ENCODE data around the gene ZC2HC1C.
A peak's percentile ranks its signal among the peaks of the same experiment; 100 is the strongest.

ZC2HC1C gene

GRCh38 chr14:75042035-75042434, 27.4 kb upstream of the ZC2HC1C start:
- Histone ChIP-seq H3K27me3 (replicated peaks; ENCODE audit: control insufficient read depth, insufficient read depth, low read length, poor library complexity, severe bottlenecking) (no peaks in the 10 kb centered on the region), H3K27ac (ENCODE audit: insufficient read depth, low read length, poor library complexity, severe bottlenecking) (no peak overlapping the region), H3K4me3 (ENCODE audit: insufficient read depth, low read depth, low read length, poor library complexity, severe bottlenecking) (no peak overlapping the region), H3K9me3 (ENCODE audit: control insufficient read depth, low read length) (no peaks in the 10 kb centered on the region), H3K4me1 (ENCODE audit: control insufficient read depth, insufficient read depth, low read length, poor library complexity, severe bottlenecking) (no peaks in the 10 kb centered on the region), H3K36me3 (ENCODE audit: control insufficient read depth, insufficient read depth, low read length) (peaks cover 9% of the 10 kb centered on the region)
- DNase-seq = no peak

GRCh38 chr14:75044322-75044721, 25.1 kb upstream of the ZC2HC1C start:
- Histone ChIP-seq H3K9me3 (ENCODE audit: control insufficient read depth, low read length) (no peaks in the 10 kb centered on the region), H3K4me3 (ENCODE audit: insufficient read depth, low read depth, low read length, poor library complexity, severe bottlenecking) (no peak overlapping the region), H3K27me3 (replicated peaks; ENCODE audit: control insufficient read depth, insufficient read depth, low read length, poor library complexity, severe bottlenecking) (no peaks in the 10 kb centered on the region), H3K36me3 (ENCODE audit: control insufficient read depth, insufficient read depth, low read length) (peaks cover 4% of the 10 kb centered on the region), H3K4me1 (ENCODE audit: control insufficient read depth, insufficient read depth, low read length, poor library complexity, severe bottlenecking) (no peaks in the 10 kb centered on the region), H3K27ac (ENCODE audit: insufficient read depth, low read length, poor library complexity, severe bottlenecking) (no peak overlapping the region)
- DNase-seq = no peak

- Histone ChIP-seq H3K4me1 (ENCODE audit: control insufficient read depth, insufficient read depth, low read length, poor library complexity, severe bottlenecking) (no peaks in the 10 kb centered on the region), H3K27ac (ENCODE audit: insufficient read depth, low read length, poor library complexity, severe bottlenecking) (no peak overlapping the region), H3K4me3 (ENCODE audit: insufficient read depth, low read depth, low read length, poor library complexity, severe bottlenecking) (no peak overlapping the region), H3K27me3 (replicated peaks; ENCODE audit: control insufficient read depth, insufficient read depth, low read length, poor library complexity, severe bottlenecking) (no peaks in the 10 kb centered on the region), H3K36me3 (ENCODE audit: control insufficient read depth, insufficient read depth, low read length) (peaks cover 4% of the 10 kb centered on the region), H3K9me3 (ENCODE audit: control insufficient read depth, low read length) (no peaks in the 10 kb centered on the region)
- no peak for DNase-seq
Measured at GRCh38 chr14:75044752-75045151, 24.7 kb upstream of the ZC2HC1C start.

GRCh38 chr14:75046275-75046674, 23.2 kb upstream of the ZC2HC1C start:
- Histone ChIP-seq H3K36me3 (ENCODE audit: control insufficient read depth, insufficient read depth, low read length) (peaks cover 3% of the 10 kb centered on the region), H3K4me1 (ENCODE audit: control insufficient read depth, insufficient read depth, low read length, poor library complexity, severe bottlenecking) (peaks cover 9% of the 10 kb centered on the region), H3K9me3 (ENCODE audit: control insufficient read depth, low read length) (no peaks in the 10 kb centered on the region), H3K27ac (ENCODE audit: insufficient read depth, low read length, poor library complexity, severe bottlenecking) (no peak overlapping the region), H3K4me3 (ENCODE audit: insufficient read depth, low read depth, low read length, poor library complexity, severe bottlenecking) (no peak overlapping the region), H3K27me3 (replicated peaks; ENCODE audit: control insufficient read depth, insufficient read depth, low read length, poor library complexity, severe bottlenecking) (no peaks in the 10 kb centered on the region)
- DNase-seq = no peak

- no peak for DNase-seq
- peaks cover 9% of the 10 kb centered on the region for H3K4me1 ChIP-seq (ENCODE audit: control insufficient read depth, insufficient read depth, low read length, poor library complexity, severe bottlenecking)
- H3K36me3 ChIP-seq (ENCODE audit: control insufficient read depth, insufficient read depth, low read length) = no peaks in the 10 kb centered on the region
- no peak overlapping the region for H3K27ac ChIP-seq (ENCODE audit: insufficient read depth, low read length, poor library complexity, severe bottlenecking)
- no peaks in the 10 kb centered on the region for H3K27me3 ChIP-seq (replicated peaks; ENCODE audit: control insufficient read depth, insufficient read depth, low read length, poor library complexity, severe bottlenecking)
- H3K4me3 ChIP-seq (ENCODE audit: insufficient read depth, low read depth, low read length, poor library complexity, severe bottlenecking) = no peak overlapping the region
- H3K9me3 ChIP-seq (ENCODE audit: control insufficient read depth, low read length) = no peaks in the 10 kb centered on the region
Measured at GRCh38 chr14:75046899-75047298, 22.5 kb upstream of the ZC2HC1C start.

- Histone ChIP-seq H3K27ac (ENCODE audit: insufficient read depth, low read length, poor library complexity, severe bottlenecking) (no peak overlapping the region), H3K4me3 (ENCODE audit: insufficient read depth, low read depth, low read length, poor library complexity, severe bottlenecking) (no peak overlapping the region), H3K4me1 (ENCODE audit: control insufficient read depth, insufficient read depth, low read length, poor library complexity, severe bottlenecking) (peaks cover 9% of the 10 kb centered on the region), H3K9me3 (ENCODE audit: control insufficient read depth, low read length) (no peaks in the 10 kb centered on the region), H3K36me3 (ENCODE audit: control insufficient read depth, insufficient read depth, low read length) (no peaks in the 10 kb centered on the region), H3K27me3 (replicated peaks; ENCODE audit: control insufficient read depth, insufficient read depth, low read length, poor library complexity, severe bottlenecking) (no peaks in the 10 kb centered on the region)
- no peak for DNase-seq
Measured at GRCh38 chr14:75047506-75047905, 21.9 kb upstream of the ZC2HC1C start.

GRCh38 chr14:75048101-75048500, 21.3 kb upstream of the ZC2HC1C start:
- no peaks in the 10 kb centered on the region for H3K27me3 ChIP-seq (replicated peaks; ENCODE audit: control insufficient read depth, insufficient read depth, low read length, poor library complexity, severe bottlenecking)
- no peak for DNase-seq

GRCh38 chr14:75049136-75049535, 20.3 kb upstream of the ZC2HC1C start:
- Histone ChIP-seq H3K36me3 (ENCODE audit: control insufficient read depth, insufficient read depth, low read length) (no peaks in the 10 kb centered on the region), H3K9me3 (ENCODE audit: control insufficient read depth, low read length) (no peaks in the 10 kb centered on the region), H3K4me1 (ENCODE audit: control insufficient read depth, insufficient read depth, low read length, poor library complexity, severe bottlenecking) (peaks cover 9% of the 10 kb centered on the region), H3K27ac (ENCODE audit: insufficient read depth, low read length, poor library complexity, severe bottlenecking) (no peak overlapping the region), H3K27me3 (replicated peaks; ENCODE audit: control insufficient read depth, insufficient read depth, low read length, poor library complexity, severe bottlenecking) (no peaks in the 10 kb centered on the region), H3K4me3 (ENCODE audit: insufficient read depth, low read depth, low read length, poor library complexity, severe bottlenecking) (no peak overlapping the region)
- DNase-seq = no peak

More at GRCh38 chr14:75048101-75048500, 21.3 kb upstream of the ZC2HC1C start:
- no peak overlapping the region for H3K27ac ChIP-seq (ENCODE audit: insufficient read depth, low read length, poor library complexity, severe bottlenecking)
- peaks cover 9% of the 10 kb centered on the region for H3K4me1 ChIP-seq (ENCODE audit: control insufficient read depth, insufficient read depth, low read length, poor library complexity, severe bottlenecking)
- H3K9me3 ChIP-seq (ENCODE audit: control insufficient read depth, low read length) = no peaks in the 10 kb centered on the region
- H3K36me3 ChIP-seq (ENCODE audit: control insufficient read depth, insufficient read depth, low read length) = no peaks in the 10 kb centered on the region
- no peak overlapping the region for H3K4me3 ChIP-seq (ENCODE audit: insufficient read depth, low read depth, low read length, poor library complexity, severe bottlenecking)

- Histone ChIP-seq H3K4me3 (ENCODE audit: insufficient read depth, low read depth, low read length, poor library complexity, severe bottlenecking) (no peak overlapping the region), H3K36me3 (ENCODE audit: control insufficient read depth, insufficient read depth, low read length) (no peaks in the 10 kb centered on the region), H3K4me1 (ENCODE audit: control insufficient read depth, insufficient read depth, low read length, poor library complexity, severe bottlenecking) (peaks cover 9% of the 10 kb centered on the region), H3K27ac (ENCODE audit: insufficient read depth, low read length, poor library complexity, severe bottlenecking) (no peak overlapping the region), H3K9me3 (ENCODE audit: control insufficient read depth, low read length) (no peaks in the 10 kb centered on the region), H3K27me3 (replicated peaks; ENCODE audit: control insufficient read depth, insufficient read depth, low read length, poor library complexity, severe bottlenecking) (no peaks in the 10 kb centered on the region)
- no peak for DNase-seq
Measured at GRCh38 chr14:75049731-75050201, 19.7 kb upstream of the ZC2HC1C start.

- Histone ChIP-seq H3K27ac (ENCODE audit: insufficient read depth, low read length, poor library complexity, severe bottlenecking) (peak within 1 kb of the TSS; percentile 75), H3K27me3 (replicated peaks; ENCODE audit: control insufficient read depth, insufficient read depth, low read length, poor library complexity, severe bottlenecking) (no peaks in the 10 kb centered on the region), H3K9me3 (ENCODE audit: control insufficient read depth, low read length) (no peaks in the 10 kb centered on the region), H3K4me3 (ENCODE audit: insufficient read depth, low read depth, low read length, poor library complexity, severe bottlenecking) (peak within 1 kb of the TSS; percentile 76), H3K4me1 (ENCODE audit: control insufficient read depth, insufficient read depth, low read length, poor library complexity, severe bottlenecking) (peaks cover 9% of the 10 kb centered on the region), H3K36me3 (ENCODE audit: control insufficient read depth, insufficient read depth, low read length) (no peaks in the 10 kb centered on the region)
- DNase-seq = peak; percentile 63 to 74 (median 68)
Measured at GRCh38 chr14:75050852-75051555, 18.4 kb upstream of the ZC2HC1C start, which contains the start of gene MLH3. TSS of gene MLH3 (minus strand) at chr14:75051467. CDS start at chr14:75049655, 1,812 bp downstream.
